ENCODE data around the gene DNAJB11.
"Not testable (repeated sequence)": the region's sequence is repeated elsewhere in the genome, so short reads cannot be mapped to it uniquely, and the experiment has no call there.

The DNAJB11 gene

GRCh38 chr3:186618318-186618938 lies 47.9 kb downstream of the DNAJB11 start:
- DNase-seq (ENCODE audit: low spot score) = no peak

GRCh38 chr3:186619787-186620212 lies 49.3 kb downstream of the DNAJB11 start:
- no peak for DNase-seq (ENCODE audit: low spot score)

GRCh38 chr3:186620213-186621092 lies 49.9 kb downstream of the DNAJB11 start:
- no peak for DNase-seq (ENCODE audit: low spot score)

- DNase-seq (ENCODE audit: low spot score) = no peak
Measured at GRCh38 chr3:186621894-186622650, 51.6 kb downstream of the DNAJB11 start.

GRCh38 chr3:186622651-186623310 lies 52.3 kb downstream of the DNAJB11 start:
- no peak for DNase-seq (ENCODE audit: low spot score)

DNA sequence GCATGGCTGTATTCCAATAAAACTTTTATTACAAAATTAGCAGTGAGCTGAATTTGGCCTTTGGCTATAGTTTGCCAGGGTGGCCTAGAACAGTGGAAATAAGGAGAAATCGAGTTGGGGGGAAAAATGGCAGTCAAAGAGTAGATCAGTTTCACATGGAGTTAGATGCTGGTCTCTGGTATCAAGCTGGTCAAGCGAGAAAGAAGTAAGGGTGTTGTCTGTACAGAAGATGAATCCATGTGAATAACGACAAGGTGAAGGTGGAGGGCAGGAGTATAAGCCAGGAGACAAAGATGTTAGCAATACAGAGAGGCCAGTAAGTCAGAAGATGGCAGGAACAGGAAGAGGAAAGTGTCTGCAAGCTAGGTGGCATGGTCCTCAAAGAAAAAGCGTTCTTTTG lies 54.1 kb downstream of the DNAJB11 start:
- no peak for DNase-seq (ENCODE audit: low spot score)

DNA sequence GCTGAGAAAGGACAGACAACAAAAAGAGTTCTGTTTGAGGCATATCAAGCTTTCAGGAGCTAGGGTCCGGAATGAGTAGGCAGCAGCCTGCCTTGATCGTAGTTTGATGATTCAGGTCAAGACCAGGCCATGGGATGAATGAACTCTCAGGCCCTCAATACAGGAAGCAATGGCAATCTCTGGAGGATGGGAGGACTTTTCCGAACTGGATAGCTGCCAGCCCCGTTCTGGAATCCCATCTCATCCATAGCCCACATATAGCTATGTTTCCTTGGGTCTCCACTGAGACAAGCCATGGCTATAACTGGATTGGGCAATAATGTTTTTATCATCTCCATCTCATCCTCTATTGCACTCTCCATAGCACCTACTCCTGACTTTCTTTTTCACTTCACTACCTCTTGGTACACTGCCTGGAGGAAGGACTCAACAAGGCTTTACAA lies 55.1 kb downstream of the DNAJB11 start:
- DNase-seq (ENCODE audit: low spot score) = no peak

DNA sequence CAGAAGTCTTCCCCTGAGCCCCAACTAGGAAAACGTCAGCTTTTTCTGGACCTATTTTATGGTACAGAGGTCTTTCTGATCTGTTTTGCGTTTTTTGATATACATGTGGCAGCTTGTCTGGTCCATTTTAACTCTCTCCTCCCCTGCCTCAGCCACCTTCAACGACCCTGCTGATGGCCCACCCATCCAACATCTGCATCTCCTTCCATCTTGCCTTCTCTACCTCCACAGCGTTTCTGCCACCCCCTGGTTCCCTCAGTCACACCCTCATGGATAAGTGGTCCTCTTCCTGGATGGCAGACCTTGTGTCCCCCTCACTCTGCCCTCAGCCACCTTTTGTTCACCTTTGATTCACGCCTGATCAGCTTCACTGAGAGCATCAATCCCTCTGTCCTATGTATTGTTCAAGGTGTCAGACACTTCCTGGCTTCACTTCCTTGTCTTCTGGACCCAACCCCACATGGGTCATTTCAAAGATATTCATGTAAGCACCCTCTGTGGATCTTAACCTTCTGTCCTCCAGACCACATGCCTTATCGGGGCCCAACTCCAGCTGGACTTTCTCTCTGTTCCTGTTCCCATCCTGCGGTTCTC lies 55.8 kb downstream of the DNAJB11 start:
- no peak for DNase-seq (ENCODE audit: low spot score)

DNA sequence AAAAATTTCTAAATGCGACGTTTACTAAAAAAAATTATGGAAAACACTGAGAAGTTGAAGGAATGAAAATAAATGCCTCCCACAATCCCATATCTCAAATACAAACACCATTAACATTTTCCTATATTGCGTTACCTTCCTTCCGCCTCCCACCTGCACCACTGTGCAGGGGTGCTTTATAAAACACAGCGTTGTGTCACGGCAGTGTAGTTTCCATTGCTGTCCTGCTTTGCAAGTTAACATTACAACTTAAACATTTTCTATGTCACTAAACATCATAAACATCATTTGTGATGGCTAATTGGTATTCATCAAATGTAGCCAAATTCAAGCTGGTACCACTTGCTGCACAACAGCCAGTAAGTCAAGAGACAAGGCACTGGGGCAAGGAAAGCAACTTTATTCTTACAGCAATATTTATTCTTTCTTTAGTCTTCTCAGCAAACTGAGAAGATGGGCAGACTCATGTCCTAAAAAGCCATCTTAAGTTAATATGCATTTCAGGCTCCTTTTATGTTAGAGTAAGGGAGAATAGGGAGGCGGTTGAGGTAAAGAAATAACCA lies 57.4 kb downstream of the DNAJB11 start:
- no peak for DNase-seq (ENCODE audit: low spot score)

- DNase-seq (ENCODE audit: low spot score) = no peak
Measured at GRCh38 chr3:186628756-186629155, 58.2 kb downstream of the DNAJB11 start.

DNA sequence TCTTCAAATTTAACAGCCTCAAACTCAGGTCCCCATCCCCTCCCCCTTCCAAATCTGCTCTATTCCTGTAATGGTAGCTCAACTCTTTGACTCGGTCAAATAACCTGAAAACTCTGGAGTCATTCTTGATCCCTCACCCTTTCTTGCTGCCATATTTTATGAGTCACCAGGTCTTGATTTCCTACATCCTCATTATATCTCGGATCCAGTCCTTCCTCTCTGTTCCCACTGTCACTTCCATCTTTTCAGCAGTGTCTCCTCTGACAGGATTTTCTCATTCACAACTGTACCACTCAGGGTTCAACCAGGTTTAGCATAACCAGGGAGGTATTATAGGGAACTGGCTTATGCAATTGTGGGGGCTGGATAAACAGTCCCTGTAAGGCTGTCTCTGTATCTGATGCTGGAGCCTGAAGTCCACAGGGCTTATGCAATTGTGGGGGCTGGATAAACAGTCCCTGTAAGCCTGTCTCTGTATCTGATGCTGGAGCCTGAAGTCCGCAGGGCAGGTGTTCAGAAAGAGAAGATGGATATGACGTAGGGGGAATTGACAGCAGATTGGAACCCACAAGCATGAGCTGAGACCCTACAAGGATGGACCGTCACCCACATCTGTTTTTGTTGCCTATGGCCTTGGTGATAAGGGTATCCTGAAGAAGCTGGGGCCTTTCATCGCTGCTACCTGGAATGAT lies 60.6 kb downstream of the DNAJB11 start:
- no peak for DNase-seq (ENCODE audit: low spot score)

DNA sequence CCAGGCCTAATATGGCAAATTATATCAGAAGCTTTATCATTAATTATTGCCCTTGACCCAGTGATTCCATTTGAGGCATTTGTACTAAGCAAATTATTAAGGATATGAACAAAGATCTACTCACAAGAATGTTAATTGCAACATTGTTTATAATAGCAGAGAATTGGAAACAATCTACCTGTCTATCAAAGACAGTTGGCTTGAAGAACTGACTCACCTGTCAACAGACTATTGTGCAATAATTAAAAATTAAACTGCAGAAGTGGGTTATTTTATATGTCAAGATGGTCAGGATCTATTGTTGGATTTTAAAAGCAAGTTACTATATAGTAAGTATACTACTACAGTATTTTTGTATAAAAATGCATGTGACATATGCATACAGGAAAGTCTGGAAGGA lies 63.0 kb downstream of the DNAJB11 start:
- DNase-seq (ENCODE audit: low spot score) = no peak

DNA sequence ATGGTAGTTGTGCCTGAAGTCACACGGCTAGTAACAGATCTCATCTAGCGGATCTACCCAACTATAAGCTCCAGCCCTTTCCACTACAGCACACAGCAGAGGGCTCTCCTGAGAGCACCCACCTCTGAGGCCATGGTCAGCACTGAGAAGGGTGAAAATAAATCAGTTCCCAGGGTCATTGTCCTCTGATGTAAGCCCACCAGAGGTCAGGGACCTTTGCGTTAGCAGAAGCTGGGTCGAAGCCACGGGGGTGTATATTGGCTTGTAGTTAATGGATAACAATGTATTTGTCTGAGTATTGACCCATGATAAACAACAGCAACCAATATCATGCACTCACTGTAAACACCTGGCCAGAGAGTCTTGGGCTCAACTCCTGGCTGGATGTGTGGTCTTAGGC lies 63.7 kb downstream of the DNAJB11 start:
- not testable (repeated sequence) for DNase-seq (ENCODE audit: low spot score)

All from RKO (cell line).